Activated CD4-positive, alpha-beta T cell treated with anti-CD3 and anti-CD28 coated beads, Interleukin-2, amount 50 U/mL, for 4 hours (primary cell): Measurements from ENCODE around the gene POMT1.

Source experiments
- DNase-seq, 2 experiments: peaks; one replicate each; pipeline ENCODE4 v3.0.0-alpha.2; 2020

POMT1 gene

DNA sequence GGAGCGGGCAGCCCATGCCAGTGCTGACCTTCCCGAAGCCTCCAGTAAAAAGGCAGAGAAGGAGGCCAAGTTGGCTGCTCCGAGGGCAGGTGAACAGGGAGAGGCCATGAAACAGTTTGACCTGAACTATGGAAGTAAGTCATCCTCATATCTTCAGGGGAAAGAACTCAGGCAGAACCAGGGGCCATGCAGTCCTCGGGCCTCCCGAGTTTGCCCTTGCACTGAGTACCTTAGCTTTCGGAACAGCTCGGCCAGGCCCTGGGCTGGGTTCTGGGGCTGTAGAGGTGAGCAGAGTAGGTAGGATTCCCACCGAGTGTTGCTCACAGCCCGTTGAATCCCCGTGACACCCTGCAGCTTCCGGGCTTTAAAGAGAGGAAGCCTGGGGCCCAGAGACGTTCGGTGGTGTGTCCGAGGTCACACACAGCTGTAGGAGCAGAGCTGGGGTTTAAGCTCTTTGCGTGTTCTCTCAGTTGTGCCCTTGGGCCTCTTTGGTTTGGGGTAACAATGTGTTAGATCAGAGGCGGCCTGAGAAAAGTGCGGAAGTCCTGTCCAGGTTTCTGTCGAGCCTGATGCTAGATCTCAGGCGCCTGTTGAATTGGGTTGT, 24.8 kb upstream of the POMT1 start:
- no peak for DNase-seq

DNA sequence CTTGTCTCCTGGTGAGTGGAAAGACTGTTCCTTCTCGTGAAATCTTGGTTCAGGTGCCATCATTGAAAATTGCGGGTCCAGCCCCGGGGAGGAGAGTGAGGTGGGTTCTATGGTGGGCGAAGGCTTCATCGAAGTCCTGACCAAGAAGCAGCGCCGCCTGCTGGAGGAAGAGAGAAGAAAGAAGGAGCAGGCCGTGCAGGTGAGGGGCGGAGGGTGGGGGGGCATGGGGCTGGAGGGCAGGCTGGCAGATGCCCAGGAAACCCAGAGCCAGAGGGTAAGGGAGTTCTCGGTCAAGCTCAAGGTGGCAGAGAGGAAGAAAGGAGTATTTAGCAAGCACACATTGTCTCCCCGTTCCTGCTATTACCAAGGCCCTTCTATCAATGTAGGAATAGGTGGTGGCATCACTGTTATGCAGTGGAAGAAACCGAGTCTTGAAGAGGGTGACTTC, 24.3 kb upstream of the POMT1 start:
- peak; percentile 56 to 57 for DNase-seq

DNA sequence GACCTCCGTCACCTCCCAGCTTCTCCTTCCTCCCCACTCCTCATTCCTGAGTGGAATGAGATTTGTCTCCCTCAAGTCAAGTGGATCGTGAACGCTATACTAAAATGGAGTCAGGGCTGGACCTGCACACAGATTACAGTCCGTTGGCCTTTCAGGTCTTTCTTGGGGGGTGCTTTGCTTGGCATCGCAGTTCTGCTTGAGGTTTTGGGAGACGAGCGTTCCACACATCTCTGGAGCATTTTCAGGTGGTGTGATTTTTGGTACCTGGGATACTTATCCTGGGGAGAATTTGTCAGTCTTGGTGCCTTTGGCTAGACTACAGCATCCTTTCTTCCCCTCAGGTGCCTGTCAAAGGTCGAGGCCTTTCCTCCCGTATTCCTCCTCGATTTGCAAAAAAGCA, 23.8 kb upstream of the POMT1 start:
- DNase-seq = no peak

DNA sequence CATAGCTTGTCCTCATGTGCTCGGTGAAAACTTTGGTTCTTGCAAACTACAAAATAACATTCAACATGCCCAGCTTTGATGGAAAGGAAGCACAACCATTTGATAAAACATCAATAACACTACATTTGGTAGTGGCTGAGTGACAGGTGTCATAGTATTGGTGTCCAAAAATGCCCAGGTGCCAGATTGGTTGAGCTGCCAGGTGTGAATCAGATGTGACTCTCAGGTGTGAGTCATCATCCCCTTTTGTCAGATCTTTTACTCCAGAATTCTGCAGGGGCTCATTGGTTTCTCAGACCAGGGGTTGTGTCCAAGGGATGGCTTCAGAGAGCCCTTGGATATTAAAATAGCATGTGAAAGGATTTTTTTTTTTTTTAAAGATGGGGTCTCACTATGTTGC, 22.5 kb upstream of the POMT1 start:
- DNase-seq = no peak

DNA sequence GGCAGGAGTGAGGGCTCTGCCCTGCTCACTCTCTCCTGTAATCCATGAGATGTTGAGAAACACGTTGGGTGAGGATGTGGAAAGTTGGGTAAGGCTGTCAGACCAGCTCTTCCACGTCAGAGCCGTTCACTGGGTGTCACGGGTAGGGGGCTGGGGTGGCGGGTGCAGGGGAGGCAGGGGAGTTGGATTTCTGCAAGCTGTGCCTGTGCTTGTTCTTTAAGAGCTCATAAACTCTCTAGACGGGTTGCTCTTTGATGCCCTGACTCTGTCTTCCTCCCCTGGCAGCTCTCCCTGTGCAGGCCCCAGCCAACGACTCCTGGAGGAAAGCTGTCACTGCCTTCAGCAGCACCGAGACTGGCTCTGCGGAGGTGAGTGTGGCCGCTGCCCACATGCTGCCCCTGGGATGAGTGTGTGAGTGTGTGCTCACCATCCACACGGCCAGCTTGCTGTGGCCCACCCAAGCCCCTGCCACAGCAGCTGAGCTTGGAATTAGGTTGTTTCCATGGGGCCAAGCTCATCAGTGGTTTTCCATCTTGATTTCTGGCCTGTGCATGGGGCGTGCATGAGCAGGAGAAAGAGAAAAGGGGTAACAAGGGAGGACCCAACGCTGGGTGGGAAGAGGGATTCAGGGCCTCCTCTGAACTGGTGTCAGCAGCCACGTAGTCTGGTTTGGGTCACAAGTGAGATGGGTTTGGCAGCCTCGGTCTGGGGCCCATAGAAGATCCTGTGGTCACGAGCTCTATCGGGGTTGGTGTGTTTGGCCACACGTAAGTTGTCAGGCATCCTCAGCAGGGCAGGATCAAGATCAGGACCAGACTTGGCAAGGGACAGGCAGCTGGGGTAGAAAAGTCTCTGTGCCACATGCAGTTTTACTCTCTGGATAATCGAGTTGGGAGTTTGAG, 21.0 kb upstream of the POMT1 start:
- no peak for DNase-seq

DNA sequence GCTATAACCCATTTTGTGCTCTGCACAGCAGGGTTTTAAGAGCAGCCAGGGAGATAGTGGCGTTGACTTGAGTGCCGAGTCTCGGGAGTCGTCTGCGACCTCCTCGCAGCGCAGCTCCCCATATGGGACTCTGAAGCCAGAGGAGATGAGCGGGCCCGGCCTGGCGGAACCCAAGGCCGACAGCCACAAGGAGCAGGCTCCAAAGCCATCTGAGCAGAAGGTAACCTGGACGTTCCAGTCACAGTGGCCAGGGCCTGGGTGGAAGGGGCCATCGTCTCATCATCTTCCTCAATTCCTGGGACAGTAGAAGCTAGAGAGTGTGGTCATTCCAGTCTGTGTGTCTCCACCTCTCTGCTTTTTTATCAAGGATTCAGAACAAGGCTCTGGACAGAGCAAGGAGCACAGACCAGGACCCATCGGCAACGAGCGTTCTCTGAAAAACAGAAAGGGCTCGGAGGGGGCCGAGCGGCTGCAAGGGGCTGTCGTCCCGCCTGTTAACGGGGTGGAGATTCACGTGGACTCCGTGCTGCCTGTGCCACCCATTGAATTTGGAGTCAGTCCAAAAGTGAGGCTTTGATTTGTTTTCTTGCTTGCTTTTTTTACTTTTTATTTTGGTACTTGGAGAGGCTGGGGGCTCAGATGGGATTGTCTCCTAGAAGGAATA, 20.2 kb upstream of the POMT1 start:
- DNase-seq = no peak

DNA sequence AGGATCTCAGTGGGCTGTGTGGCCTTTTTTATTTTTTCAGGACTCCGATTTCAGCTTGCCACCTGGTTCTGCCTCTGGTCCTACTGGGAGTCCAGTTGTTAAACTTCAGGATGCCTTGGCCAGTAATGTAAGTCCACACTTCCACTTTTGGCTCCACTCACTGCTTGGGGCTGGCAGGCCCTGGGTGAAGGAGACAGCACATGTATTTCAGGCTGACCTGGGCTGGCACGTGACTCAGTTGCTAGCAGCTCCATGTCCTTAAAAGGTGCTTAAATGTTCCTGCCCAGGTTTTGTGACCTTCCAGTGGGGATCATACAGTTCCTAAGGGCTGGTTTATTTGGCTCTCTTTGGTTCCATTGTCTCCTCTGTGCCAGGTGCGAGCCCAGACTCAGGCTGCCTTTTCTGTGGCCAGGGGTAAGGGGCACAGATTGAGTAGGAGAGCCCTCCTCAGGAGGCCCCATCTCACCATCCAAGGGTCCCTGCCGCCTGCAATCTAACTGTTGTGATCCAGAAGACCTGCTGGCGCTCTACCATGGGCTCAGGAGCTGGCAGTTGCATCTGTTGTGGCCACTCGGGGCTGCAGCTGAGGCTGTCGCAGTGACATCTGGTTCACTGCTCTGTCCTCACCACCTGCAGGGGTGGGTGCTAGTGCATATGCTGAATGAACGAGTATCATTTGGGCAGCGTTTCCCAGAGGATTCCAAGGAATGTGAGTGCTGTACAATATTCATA, 19.2 kb upstream of the POMT1 start:
- no peak for DNase-seq

DNA sequence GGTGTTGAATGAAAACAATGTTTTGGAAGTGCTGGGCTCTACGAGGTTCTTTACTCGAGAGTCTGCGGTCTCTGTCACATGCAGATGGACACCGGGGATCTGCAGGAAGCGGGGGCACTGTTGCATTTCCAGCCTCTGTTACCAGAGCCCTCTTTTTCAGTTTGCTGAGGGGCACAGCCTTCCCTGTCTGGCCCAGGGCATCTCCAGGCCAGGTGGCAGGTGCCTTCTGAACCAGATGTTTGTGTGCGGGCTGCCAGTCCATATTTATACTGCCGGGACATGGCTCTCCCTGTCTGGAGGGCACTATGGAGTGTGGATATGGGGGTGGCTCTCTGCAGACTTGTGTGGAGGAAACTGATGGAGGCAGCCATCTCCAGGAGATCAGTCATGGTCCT, 18.7 kb upstream of the POMT1 start:
- no peak for DNase-seq

DNA sequence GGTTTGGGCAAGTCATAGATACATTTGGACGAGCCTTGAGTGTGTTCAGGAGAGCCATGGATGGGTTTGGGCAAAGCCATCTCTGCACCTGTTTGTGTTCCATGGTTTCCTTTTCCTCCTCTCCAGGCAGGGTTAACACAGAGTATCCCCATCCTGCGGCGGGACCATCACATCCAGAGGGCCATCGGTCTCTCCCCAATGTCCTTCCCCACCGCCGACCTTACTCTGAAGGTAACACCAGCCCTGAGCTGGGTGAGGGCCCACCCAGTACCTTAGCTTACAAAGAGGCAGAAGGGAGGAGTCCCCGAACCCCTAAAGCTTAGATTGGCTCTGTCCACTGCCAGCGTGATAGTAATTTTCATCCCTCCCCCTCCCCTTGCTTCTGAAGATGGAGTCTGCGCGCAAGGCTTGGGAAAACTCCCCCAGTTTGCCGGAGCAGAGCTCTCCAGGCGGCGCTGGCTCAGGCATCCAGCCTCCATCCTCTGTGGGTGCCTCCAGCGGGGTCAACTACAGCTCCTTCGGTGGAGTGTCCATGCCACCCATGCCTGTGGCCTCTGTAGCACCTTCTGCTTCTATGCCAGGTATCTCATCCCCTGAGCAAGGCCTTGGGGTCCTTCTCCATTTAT, 18.0 kb upstream of the POMT1 start:
- no peak for DNase-seq

DNA sequence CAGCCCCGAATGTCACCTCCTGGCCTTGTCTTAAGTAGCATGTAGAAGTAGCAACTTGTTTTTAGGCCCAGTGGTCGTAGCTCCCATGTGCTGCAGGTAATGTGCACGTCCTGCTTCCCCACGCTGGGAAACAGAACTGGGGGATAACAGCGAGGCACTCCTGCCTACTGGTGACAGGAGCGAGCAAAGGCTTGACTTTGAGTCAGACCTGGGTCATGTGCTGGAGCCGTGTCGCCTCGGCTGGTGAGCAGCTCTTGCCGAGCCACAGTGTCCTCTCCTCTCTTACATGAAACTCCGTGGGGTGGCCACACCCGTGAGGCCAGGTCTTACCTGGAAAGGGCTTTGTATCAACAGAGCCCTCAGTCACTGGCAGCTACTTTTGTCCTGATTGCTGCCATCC, 17.5 kb upstream of the POMT1 start:
- DNase-seq = no peak

DNA sequence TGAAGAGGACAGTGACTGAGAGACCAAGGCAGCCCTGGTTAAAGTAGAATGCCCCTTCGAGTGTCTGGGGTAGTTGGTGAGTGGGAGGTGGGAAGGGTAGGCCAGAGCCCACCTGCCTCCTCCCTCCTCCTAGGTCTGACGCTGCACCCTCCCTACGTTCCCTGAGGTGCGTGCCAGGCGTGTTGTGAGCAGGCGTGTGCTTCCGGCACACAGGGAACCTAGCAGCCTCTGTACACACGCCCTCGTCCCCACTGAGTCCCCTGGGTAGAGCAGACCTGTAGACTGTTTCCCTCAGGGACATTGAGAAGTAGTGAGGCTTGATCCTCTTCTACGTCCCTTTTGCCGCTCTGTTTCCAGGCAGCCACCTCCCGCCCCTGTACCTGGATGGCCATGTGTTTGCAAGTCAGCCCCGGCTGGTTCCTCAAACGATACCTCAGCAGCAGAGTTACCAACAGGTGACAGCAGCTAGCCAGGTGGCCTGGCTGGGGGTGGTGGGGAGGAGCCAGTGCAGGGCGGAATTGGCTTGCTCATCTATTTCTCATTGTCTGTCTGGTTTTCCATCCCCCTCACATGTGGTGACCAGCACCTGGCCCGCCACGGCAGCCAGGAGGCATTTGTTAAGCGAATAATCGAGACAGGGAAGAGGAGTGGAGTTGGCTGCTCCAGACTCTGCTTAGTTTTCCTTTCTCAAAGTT, 16.8 kb upstream of the POMT1 start:
- no peak for DNase-seq

DNA sequence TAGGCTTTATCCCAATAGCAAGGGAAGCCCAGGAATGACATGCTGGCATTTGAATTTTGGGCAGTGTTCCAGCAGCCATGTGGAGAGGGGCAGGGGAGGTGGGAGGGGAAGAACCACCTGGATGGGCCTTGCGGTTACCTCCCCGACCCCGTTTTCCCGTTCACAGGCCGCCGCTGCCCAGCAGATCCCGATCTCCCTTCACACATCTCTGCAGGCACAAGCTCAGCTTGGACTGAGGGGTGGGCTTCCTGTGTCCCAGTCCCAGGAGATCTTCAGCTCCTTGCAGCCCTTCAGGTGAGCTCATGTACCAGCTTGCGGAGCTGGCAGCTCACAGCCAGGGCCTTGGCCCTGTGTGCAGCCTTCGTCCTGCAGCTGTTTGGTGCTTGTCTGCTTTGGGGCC, 15.7 kb upstream of the POMT1 start:
- no peak for DNase-seq

DNA sequence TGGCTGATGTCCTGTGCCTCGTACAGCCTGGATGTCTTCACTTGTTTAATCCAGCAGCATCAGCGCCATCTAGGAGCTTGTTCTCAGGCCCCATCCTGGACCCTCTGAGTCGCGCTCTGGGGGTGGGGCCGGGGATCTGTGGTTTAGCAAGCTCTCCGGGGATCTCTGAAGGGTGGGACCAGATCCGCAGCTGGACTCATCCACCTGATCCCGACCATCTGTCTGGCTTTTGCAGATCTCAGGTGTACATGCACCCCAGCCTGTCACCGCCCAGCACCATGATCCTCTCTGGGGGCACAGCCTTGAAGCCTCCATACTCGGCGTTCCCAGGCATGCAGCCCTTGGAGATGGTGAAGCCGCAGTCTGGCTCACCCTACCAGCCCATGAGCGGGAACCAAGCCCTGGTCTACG, 15.1 kb upstream of the POMT1 start:
- DNase-seq = no peak

DNA sequence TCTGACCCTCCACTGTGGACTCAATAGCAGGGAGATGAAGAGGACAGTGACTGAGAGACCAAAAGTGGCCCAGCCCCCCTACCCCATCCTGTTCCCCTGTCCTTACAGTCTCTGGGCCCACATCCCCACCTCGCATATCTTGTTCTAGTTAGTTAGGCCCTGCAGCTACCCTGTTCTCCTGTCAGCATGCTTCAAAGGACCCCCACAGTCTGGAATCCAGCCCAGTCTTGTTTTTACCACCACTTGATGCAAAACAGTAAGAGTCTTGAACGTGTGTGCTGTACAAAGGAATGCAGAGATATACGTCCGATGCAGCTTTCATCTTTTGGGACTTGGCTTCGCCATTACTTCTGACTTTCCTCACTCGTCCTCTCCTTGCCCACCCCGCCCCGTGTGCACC, 12.2 kb upstream of the POMT1 start:
- no peak for DNase-seq

DNA sequence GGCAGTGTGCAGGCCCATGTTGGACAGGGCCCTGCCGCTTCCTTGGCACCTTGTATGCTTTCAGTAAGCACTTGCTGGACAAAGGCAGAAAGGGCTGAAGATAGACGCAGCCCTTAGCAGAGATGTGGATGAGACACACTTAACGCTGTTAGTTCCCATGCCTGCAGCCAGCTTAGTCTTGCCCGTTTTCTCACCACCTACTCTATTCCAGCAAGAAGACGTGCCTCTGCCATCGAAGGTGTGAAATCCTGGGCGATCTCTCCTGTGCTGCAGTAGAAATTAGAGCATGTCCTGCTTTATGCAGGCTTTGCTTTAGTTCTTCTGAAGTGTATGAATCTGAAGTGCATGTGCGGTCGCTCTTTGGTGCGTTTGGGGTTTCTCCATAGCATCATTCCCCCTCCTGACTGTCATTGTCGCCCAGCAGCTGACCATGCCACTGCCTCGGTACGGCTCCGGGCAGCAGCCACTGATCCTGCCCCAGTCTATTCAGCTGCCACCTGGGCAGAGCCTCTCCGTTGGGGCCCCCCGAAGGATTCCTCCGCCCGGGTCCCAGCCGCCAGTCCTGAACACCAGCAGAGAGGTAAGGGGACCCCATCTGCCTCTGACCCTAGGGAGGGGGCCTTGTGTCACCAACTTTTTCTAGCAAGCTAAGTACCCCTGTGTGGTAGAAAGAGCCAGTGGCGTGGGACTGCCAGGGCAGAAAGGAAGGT, 11.6 kb upstream of the POMT1 start:
- no peak for DNase-seq

DNA sequence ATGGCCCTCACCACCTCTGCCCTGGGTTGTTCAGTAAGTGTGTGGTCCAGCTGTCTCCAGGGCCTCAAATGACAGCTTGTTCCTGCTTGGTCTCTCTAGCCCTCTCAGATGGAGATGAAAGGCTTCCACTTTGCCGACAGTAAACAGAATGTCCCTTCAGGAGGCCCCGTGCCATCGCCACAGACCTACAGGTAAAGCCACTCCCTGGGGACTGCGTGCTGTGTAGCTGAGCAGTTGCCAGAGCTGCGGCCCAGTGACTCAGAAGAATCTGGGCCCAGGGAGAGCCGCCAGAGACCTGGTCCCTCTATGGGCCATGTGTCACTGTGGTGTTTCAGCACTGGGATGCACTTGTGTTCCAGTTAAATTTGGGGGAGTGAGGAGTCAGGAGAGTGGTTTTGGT, 10.6 kb upstream of the POMT1 start:
- no peak for DNase-seq

DNA sequence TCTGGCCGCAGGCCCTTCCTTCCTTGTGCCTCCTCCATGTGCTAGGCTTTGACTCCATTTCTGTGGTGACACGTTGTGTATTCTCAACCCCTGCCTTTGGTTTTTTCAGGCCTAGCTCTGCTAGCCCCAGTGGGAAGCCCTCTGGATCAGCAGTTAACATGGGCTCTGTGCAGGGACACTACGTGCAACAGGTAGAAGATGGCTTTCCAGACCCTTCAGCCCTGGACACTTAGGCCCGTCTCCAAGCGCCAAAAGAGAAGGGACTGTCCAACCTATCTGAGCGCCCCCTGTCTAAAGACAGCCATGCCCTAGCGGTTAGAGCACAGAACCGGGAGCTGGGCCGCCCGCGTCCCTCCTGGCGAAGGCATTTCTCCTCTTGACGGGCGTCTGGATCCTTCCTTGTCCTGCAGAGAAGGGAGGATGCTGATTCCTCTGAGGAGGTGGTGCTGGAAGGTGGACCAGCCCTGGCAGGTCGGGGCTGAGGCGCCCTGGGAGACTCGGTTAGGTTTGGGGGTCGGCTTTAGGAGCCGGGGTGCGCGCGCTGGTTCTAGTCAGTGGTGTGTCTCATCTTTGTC, 8.3 kb upstream of the POMT1 start:
- DNase-seq = no peak

DNA sequence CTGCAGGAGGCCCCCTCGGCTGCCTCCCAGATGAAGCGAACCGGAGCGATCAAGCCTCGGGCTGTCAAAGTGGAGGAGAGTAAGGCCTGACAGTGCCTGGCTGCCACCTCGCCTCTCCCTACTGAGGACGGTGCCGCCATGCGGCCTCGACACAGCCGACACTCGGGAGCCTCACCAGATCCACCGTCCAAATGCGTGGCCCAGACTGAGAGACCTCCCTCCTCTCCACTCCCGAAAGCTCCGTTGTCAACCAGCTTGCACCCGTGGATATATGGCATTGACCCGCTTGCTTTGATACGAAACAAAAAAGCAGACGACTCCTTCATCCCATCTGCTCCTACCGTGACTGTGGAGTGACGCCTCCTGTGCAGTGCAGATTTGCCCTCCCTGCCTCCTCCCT, 6.9 kb upstream of the POMT1 start:
- DNase-seq = no peak

DNA sequence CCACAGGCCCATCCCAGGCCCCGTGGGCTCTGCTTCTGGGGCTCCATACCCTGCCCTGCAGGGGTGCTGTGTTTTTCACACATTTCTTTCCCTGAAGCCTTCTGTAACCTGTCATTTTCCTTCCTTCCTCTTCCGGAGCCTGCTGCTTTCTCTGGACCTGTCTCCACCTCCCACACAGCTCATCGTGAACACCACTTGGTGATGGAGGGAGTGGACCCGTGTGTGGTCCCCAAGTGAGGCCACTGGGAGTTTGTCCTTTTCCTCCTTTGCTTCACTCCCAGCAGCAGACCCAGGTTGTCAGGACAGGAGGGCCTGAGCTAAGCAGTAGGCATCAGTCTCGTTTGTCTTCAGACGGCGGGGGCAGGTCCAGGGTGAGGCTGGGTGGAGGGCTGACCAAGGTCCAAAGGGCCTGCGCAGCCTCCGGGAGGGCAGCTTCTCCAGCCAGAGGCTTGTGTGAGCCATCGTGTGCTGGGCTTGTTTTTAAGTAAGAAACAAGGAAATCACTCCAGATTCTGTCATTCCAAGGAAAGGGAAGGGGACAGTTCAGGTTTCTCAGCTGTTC, 5.8 kb upstream of the POMT1 start:
- DNase-seq = no peak

DNA sequence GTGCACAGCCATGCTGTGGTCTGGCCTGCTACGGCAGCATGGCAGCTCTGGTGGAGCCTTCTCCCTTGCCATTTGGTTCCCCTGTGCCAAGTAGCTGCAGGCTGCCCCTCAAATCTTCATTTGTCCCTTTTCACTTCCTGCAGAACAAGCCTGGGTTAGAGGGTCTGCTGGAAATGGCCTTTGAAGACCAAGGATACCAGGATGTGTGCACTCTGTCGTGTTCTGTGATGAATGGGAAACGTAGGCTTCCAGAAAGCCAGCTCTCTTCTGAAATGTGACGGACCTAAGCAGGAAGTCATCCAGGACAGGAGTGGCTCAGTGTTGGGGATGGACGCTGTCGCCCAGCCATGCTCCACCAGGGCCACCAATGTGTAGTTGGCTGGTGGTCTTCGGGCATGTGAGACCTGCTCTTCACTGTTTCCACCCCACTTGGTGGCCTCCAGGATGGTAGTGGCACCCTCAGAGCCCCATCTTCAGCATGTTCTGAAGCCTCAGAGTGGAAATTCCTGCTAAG, 3.4 kb upstream of the POMT1 start:
- DNase-seq = no peak

DNA sequence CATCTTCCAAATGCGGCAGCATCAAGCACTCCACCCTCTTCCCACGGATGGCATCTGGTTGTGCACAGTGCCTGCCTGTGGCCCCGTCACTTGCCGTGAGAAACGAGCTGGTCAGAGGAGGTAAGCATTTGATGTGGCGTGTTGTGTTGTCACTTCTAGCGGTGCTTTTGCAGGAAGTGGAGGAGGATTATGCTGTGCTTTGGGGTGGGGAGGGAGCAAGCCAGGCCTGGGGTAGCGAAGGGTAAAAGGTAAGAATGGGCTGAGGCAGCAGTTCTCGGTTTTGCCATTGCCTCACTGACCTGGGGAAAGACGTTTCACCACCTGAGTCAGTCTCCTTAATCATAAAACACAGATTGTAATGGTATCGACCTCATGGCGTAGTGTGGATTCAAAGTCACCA, 2.3 kb upstream of the POMT1 start:
- peak; percentile 59 to 66 for DNase-seq
